Panc1 (cell line): ENCODE data around the gene ZFR2. TPM values are rescaled to one million over a fixed set of nuclear protein-coding genes. Genes with fewer than 3 reads are reported as not detected.

Experiments used
- ATAC-seq: fragments of 200-7000 bp; cut with Tn5 transposase; 2 replicates; pipeline ENCODE4 v1.9.1; 2020; ENCODE audit warnings: mild to moderate bottlenecking, moderate library complexity
- BruUV-seq: library from RNA; stranded (reverse); fragments of 400-500 nt; replicated peaks from 2 replicates; lab custom pipeline; 2021; lab: Mats Ljungman, UMichigan
- CTCF ChIA-PET: fragments of 300-600 bp; sonication (Branson Sonifier 250); formaldehyde crosslinking; loops from one replicate; lab custom pipeline; 2022; ENCODE audit warnings: antibody characterized with exemption; lab: Charles Lee
- POLR2A ChIA-PET: fragments of 300-600 bp; sonication (Branson Sonifier 250); formaldehyde crosslinking; loops from one replicate; lab custom pipeline; 2022; ENCODE audit warnings: antibody characterized with exemption; lab: Charles Lee
- DNase-seq: peaks from one replicate; pipeline ENCODE4 v3.0.0-alpha.2; 2010; ENCODE audit warnings: low read depth, low spot score
- H3K27ac ChIP-seq: 2 replicates; pipeline ENCODE4 v1.5.1; 2011; ENCODE audit warnings: mild to moderate bottlenecking, low read length, inconsistent platforms
- H3K27me3 ChIP-seq: fragments of 200-500 bp; sonication (Bioruptor generic); 2 replicates; pipeline ENCODE4 v1.6.0; 2014; ENCODE audit warnings: low read length, inconsistent platforms; ENCODE audit not compliant: control insufficient read depth, insufficient read depth
- H3K36me3 ChIP-seq: fragments of 200-500 bp; sonication (Bioruptor generic); 2 replicates; pipeline ENCODE4 v1.5.1; 2014; ENCODE audit warnings: inconsistent platforms, mild to moderate bottlenecking, low read length, moderate library complexity; ENCODE audit not compliant: control insufficient read depth, insufficient read depth
- H3K4me1 ChIP-seq: 2 replicates; pipeline ENCODE4 v1.5.1; 2011; ENCODE audit warnings: inconsistent platforms, mild to moderate bottlenecking, low read length, moderate library complexity; ENCODE audit not compliant: control insufficient read depth, insufficient read depth
- H3K4me3 ChIP-seq, 2 experiments: 2 replicates each; pipeline ENCODE4 v1.5.1; 2011 to 2012; ENCODE audit warnings: low read depth in 2 of 2, low read length in 2 of 2, mild to moderate bottlenecking in 2 of 2, inconsistent platforms in 1 of 2, moderate library complexity in 1 of 2
- H3K9me3 ChIP-seq: fragments of 200-500 bp; sonication (Bioruptor generic); 2 replicates; pipeline ENCODE4 v1.5.1; 2014; ENCODE audit warnings: low read depth, mild to moderate bottlenecking, inconsistent platforms, low read length, moderate library complexity; ENCODE audit not compliant: control insufficient read depth, insufficient read depth
- POLR2AphosphoS5 ChIP-seq: IDR thresholded peaks from 2 replicates; pipeline ENCODE4 v1.6.1; 2012; ENCODE audit warnings: mild to moderate bottlenecking, low read depth, low read length, moderate library complexity
- SIN3A ChIP-seq: IDR thresholded peaks from 2 replicates; pipeline ENCODE4 v1.6.1; 2012; ENCODE audit warnings: low read depth, mild to moderate bottlenecking, low read length, moderate library complexity, borderline replicate concordance; ENCODE audit not compliant: insufficient read depth
- TCF7L2 ChIP-seq: IDR thresholded peaks from 2 replicates; pipeline ENCODE4 v1.6.1; 2011; ENCODE audit warnings: mild to moderate bottlenecking, low read depth, low read length, inconsistent platforms
- in situ Hi-C: cut with HindIII; loops from 2 replicates; pipeline ENCODE4 v1.10.0; 2016; ENCODE audit warnings: low sequenced_read_pairs, low pct_unique_long_range_greater_than_20kb
- intact Hi-C: fragments of 100-400 bp; cut with micrococcal nuclease; formaldehyde crosslinking; loops from one replicate; pipeline ENCODE4 v1.10.0; 2022; ENCODE audit not compliant: unreplicated experiment
- total RNA-seq: library from RNA; stranded (reverse); gene quantifications from one replicate; pipeline ENCODE4 v1.2.1, GENCODE V29; 2021; ENCODE audit not compliant: unreplicated experiment
- TF ChIP-seq, protein P1 (sequence below): fragments of 450-650 bp; IDR thresholded peaks from 2 replicates; pipeline ENCODE4 v1.5.1; 2017; ENCODE audit warnings: mild to moderate bottlenecking
- TF ChIP-seq, protein P2 (sequence below), 2 experiments: IDR thresholded peaks; 2 replicates each; pipeline ENCODE4 v1.6.1; 2011 to 2012; ENCODE audit warnings: low read depth in 2 of 2, control low read depth in 1 of 2, low read length in 1 of 2, mild to moderate bottlenecking in 1 of 2, moderate library complexity in 1 of 2; ENCODE audit not compliant: insufficient read depth in 1 of 2

The ZFR2 gene
- total RNA-seq, 1 experiment from 2014 or later = 0.74 TPM

DNA sequence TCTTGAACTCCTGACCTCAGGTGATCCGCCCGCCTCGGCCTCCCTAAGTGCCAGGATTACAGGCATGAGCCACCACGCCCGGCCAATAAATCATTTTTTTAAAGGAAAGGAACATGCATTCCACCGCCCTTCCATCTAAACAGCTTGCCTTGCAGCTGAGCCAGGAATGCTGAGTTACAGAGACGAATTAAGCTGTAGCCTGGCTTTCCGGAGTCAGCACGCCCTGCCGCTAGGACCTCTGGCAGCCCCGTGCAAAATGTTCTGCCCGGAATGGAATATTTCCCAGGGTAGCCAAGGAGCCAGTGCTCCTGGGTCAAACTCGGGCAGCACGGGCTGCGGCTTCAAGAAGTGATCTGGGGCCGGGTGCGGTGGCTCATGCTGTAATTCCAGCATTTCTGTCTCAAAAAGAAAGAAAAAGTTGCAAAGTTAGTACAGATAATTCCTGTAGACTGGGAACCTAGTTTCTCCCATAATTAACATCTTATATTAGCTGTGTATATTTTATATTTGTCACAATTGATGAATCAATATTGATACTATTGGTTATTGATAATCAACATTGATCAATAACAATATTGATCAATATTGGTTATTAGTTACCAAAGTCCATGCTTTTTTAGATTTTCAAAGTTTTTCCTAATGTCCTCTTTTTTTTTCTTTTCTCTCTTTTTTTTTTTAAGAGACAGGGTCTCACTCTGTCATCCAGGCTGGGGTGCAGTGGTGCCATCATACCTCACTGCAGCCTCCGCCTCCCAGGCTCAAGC lies 30.9 kb upstream of the ZFR2 start:
- ChIA-PET POLR2A (no interaction called here), CTCF (no interaction called here)
- ATAC-seq (no peak), DNase-seq (no peak)
- no peak for TF ChIP-seq POLR2AphosphoS5
- no peak for TF ChIP-seq SIN3A
- TF ChIP-seq, protein P1, sequence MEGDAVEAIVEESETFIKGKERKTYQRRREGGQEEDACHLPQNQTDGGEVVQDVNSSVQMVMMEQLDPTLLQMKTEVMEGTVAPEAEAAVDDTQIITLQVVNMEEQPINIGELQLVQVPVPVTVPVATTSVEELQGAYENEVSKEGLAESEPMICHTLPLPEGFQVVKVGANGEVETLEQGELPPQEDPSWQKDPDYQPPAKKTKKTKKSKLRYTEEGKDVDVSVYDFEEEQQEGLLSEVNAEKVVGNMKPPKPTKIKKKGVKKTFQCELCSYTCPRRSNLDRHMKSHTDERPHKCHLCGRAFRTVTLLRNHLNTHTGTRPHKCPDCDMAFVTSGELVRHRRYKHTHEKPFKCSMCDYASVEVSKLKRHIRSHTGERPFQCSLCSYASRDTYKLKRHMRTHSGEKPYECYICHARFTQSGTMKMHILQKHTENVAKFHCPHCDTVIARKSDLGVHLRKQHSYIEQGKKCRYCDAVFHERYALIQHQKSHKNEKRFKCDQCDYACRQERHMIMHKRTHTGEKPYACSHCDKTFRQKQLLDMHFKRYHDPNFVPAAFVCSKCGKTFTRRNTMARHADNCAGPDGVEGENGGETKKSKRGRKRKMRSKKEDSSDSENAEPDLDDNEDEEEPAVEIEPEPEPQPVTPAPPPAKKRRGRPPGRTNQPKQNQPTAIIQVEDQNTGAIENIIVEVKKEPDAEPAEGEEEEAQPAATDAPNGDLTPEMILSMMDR = no peak
- TF ChIP-seq TCF7L2 = no peak
- TF ChIP-seq, protein P2, sequence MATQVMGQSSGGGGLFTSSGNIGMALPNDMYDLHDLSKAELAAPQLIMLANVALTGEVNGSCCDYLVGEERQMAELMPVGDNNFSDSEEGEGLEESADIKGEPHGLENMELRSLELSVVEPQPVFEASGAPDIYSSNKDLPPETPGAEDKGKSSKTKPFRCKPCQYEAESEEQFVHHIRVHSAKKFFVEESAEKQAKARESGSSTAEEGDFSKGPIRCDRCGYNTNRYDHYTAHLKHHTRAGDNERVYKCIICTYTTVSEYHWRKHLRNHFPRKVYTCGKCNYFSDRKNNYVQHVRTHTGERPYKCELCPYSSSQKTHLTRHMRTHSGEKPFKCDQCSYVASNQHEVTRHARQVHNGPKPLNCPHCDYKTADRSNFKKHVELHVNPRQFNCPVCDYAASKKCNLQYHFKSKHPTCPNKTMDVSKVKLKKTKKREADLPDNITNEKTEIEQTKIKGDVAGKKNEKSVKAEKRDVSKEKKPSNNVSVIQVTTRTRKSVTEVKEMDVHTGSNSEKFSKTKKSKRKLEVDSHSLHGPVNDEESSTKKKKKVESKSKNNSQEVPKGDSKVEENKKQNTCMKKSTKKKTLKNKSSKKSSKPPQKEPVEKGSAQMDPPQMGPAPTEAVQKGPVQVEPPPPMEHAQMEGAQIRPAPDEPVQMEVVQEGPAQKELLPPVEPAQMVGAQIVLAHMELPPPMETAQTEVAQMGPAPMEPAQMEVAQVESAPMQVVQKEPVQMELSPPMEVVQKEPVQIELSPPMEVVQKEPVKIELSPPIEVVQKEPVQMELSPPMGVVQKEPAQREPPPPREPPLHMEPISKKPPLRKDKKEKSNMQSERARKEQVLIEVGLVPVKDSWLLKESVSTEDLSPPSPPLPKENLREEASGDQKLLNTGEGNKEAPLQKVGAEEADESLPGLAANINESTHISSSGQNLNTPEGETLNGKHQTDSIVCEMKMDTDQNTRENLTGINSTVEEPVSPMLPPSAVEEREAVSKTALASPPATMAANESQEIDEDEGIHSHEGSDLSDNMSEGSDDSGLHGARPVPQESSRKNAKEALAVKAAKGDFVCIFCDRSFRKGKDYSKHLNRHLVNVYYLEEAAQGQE (IDR thresholded peaks at IDR 0.05; ENCODE audit: insufficient read depth in 1 of 2, low read depth in 2 of 2, low read length in 1 of 2) = no peak
- Histone ChIP-seq H3K27me3 (no peaks in the 10 kb centered on the region), H3K9me3 (no peaks in the 10 kb centered on the region), H3K4me3 (no peak overlapping the region), H3K27ac (no peak overlapping the region), H3K36me3 (no peaks in the 10 kb centered on the region), H3K4me1 (no peaks in the 10 kb centered on the region)
- intact Hi-C loops = no loop called here
- in situ Hi-C loops = no loop called here
- no TSS peak for BruUV-seq

DNA sequence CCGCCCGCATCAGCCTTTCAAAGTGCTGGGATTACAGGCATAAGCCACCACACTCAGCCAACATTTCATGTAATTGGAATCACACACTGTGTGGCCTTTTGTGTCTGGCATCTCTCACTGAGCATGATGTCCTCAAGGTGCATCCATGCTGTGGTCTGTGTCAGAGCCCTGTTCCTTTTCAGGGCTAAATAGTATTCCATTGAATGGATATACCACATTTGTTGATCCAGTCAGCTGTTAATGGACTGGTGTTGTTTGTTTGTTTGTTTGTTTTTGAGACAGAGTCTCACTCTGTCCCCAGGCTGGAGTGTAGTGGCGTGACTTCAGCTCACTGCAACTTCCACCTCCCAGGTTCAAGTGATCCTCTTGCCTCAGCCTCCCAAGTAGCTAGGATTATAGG lies 29.6 kb upstream of the ZFR2 start:
- no TSS peak for BruUV-seq
- Histone ChIP-seq H3K27ac (no peak overlapping the region), H3K4me1 (no peaks in the 10 kb centered on the region), H3K27me3 (no peaks in the 10 kb centered on the region), H3K9me3 (no peaks in the 10 kb centered on the region), H3K4me3 (no peak overlapping the region), H3K36me3 (no peaks in the 10 kb centered on the region)
- in situ Hi-C loops = no loop called here
- TF ChIP-seq POLR2AphosphoS5 (no peak), TCF7L2 (no peak), SIN3A (no peak)
- TF ChIP-seq, protein P2 (IDR thresholded peaks at IDR 0.05; ENCODE audit: insufficient read depth in 1 of 2, low read depth in 2 of 2, low read length in 1 of 2) = no peak
- TF ChIP-seq, protein P1 = no peak
- DNase-seq = no peak
- intact Hi-C loops = no loop called here
- CTCF ChIA-PET = interaction anchor here (0.6 to 0.7 kb wide), 2 partner anchors 495 to 957 kb away, joined by 3 to 7 read pairs; no protein-coding TSS in a partner anchor
- POLR2A ChIA-PET = no interaction called here
- ATAC-seq = no peak
